Lower leg skin (tissue), 3 donors: Measurements from ENCODE around the gene ST3GAL5.

ENCODE experiments used
- CTCF ChIP-seq, 3 donors: fragments of 450-650 bp; IDR thresholded peaks; one replicate each; pipeline ENCODE4 v1.5.1; 2016; ENCODE audit warnings: antibody characterized with exemption in 3 of 3, mild to moderate bottlenecking in 3 of 3, moderate library complexity in 2 of 3
- POLR2A ChIP-seq, 2 donors: fragments of 450-650 bp; IDR thresholded peaks; one replicate each; pipeline ENCODE4 v1.6.1; 2016 to 2017; ENCODE audit warnings: antibody characterized with exemption in 2 of 2, mild to moderate bottlenecking in 1 of 2, moderate library complexity in 1 of 2

GRCh38 chr2:85926931-85927661, 38.3 kb upstream of the ST3GAL5 start:
- TF ChIP-seq CTCF (IDR thresholded peaks at IDR 0.05) (no peak), POLR2A (IDR thresholded peaks at IDR 0.05) (no peak)
